Measurements from ENCODE around the gene OR2B6.

Gene OR2B6

DNA sequence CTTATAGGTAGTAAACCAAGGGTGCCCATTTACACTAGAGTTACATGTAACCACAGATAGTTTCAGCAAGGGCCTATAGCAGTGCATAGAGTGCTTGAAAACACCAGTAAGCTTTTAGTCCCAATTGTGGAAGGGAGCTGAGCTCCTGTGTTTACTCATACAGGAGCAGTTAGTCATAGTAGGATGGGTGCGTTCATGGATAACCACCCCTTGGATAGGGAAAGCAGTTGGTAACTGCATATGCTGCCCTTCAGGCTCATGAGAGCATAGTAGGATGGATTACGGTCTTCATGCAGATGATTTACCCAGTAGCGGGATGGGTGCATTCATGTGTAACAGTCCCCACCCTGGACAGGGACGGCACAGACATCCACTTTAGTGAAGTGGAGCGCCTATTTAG lies 45.1 kb downstream of the OR2B6 start:
- Histone ChIP-seq H3K4me2 (ENCODE audit: low read depth, low read length, poor library complexity, severe bottlenecking) (no peak overlapping the region), H3K79me2 (ENCODE audit: insufficient read depth, low read length) (no peaks in the 10 kb centered on the region), H3K4me3 (ENCODE audit: insufficient read depth, low read length, poor library complexity, severe bottlenecking) (no peak overlapping the region), H3K36me3 (ENCODE audit: low read length) (no peaks in the 10 kb centered on the region), H3K27ac (ENCODE audit: low read depth, low read length) (no peak overlapping the region), H3K9me2 (replicated peaks; ENCODE audit: insufficient read depth, low read length) (no peaks in the 10 kb centered on the region), H3F3A (ENCODE audit: insufficient read depth) (no peaks in the 10 kb centered on the region), H4K20me1 (ENCODE audit: low read depth, low read length) (no peaks in the 10 kb centered on the region), H3K27me3 (ENCODE audit: low read length) (no peaks in the 10 kb centered on the region), H3K9ac (ENCODE audit: low read length) (no peak overlapping the region), H2AFZ (ENCODE audit: low read depth, low read length, severe bottlenecking) (no peak overlapping the region), H3K9me3 (ENCODE audit: insufficient read depth, low read length) (no peaks in the 10 kb centered on the region)
- TF ChIP-seq, protein P1, sequence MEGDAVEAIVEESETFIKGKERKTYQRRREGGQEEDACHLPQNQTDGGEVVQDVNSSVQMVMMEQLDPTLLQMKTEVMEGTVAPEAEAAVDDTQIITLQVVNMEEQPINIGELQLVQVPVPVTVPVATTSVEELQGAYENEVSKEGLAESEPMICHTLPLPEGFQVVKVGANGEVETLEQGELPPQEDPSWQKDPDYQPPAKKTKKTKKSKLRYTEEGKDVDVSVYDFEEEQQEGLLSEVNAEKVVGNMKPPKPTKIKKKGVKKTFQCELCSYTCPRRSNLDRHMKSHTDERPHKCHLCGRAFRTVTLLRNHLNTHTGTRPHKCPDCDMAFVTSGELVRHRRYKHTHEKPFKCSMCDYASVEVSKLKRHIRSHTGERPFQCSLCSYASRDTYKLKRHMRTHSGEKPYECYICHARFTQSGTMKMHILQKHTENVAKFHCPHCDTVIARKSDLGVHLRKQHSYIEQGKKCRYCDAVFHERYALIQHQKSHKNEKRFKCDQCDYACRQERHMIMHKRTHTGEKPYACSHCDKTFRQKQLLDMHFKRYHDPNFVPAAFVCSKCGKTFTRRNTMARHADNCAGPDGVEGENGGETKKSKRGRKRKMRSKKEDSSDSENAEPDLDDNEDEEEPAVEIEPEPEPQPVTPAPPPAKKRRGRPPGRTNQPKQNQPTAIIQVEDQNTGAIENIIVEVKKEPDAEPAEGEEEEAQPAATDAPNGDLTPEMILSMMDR (IDR thresholded peaks at IDR 0.05; ENCODE audit: insufficient read depth, low read length, poor library complexity, severe bottlenecking) = no peak
- no peak for TF ChIP-seq EZH2phosphoT487 (conservative IDR thresholded peaks at IDR 0.05; ENCODE audit: low read length)

DNA sequence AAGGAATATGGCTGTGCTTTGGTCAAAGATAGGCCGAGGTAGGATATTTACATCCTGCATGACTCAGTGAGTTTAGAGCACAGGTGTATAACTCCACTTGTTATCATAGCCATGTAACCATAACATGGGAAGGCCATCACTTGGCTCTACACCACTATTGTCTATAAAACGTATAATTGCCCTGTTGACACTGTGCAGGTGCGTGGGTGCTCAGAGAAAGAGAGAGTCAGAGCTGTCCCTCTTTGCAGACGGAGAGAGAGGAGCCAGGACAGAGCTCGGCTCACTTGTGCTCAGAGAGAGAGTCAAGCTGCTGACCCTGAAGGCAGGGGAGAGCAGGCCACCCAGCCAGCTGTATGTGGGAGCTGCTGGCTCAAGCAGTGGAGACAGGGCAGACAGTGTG lies 46.0 kb downstream of the OR2B6 start:
- H3K9ac ChIP-seq (ENCODE audit: low read length) = no peak overlapping the region
- no peaks in the 10 kb centered on the region for H3K36me3 ChIP-seq (ENCODE audit: low read length)
- H4K20me1 ChIP-seq (ENCODE audit: low read depth, low read length) = no peaks in the 10 kb centered on the region
- no peaks in the 10 kb centered on the region for H3K9me3 ChIP-seq (ENCODE audit: insufficient read depth, low read length)
- H2AFZ ChIP-seq (ENCODE audit: low read depth, low read length, severe bottlenecking) = no peak overlapping the region
- no peak overlapping the region for H3K4me3 ChIP-seq (ENCODE audit: insufficient read depth, low read length, poor library complexity, severe bottlenecking)
- no peaks in the 10 kb centered on the region for H3K9me2 ChIP-seq (replicated peaks; ENCODE audit: insufficient read depth, low read length)
- TF ChIP-seq EZH2phosphoT487 (conservative IDR thresholded peaks at IDR 0.05; ENCODE audit: low read length) = no peak
- TF ChIP-seq, protein P1 (IDR thresholded peaks at IDR 0.05; ENCODE audit: insufficient read depth, low read length, poor library complexity, severe bottlenecking) = no peak
- H3K27ac ChIP-seq (ENCODE audit: low read depth, low read length) = no peak overlapping the region
- no peak overlapping the region for H3K4me2 ChIP-seq (ENCODE audit: low read depth, low read length, poor library complexity, severe bottlenecking)
- H3K27me3 ChIP-seq (ENCODE audit: low read length) = no peaks in the 10 kb centered on the region
- H3F3A ChIP-seq (ENCODE audit: insufficient read depth) = no peaks in the 10 kb centered on the region
- H3K79me2 ChIP-seq (ENCODE audit: insufficient read depth, low read length) = no peaks in the 10 kb centered on the region

GRCh38 chr6:28003661-28004060 lies 46.6 kb downstream of the OR2B6 start:
- H3K27me3 ChIP-seq (ENCODE audit: low read length) = no peaks in the 10 kb centered on the region
- TF ChIP-seq, protein P1 (IDR thresholded peaks at IDR 0.05; ENCODE audit: insufficient read depth, low read length, poor library complexity, severe bottlenecking) = no peak
- no peak for TF ChIP-seq EZH2phosphoT487 (conservative IDR thresholded peaks at IDR 0.05; ENCODE audit: low read length)
- H3K9me3 ChIP-seq (ENCODE audit: insufficient read depth, low read length) = no peaks in the 10 kb centered on the region

More at GRCh38 chr6:28003661-28004060, 46.6 kb downstream of the OR2B6 start:
- Histone ChIP-seq H3K27ac (ENCODE audit: low read depth, low read length) (no peak overlapping the region), H3K9me2 (replicated peaks; ENCODE audit: insufficient read depth, low read length) (no peaks in the 10 kb centered on the region), H3K36me3 (ENCODE audit: low read length) (no peaks in the 10 kb centered on the region), H3K79me2 (ENCODE audit: insufficient read depth, low read length) (no peaks in the 10 kb centered on the region), H3K4me3 (ENCODE audit: insufficient read depth, low read length, poor library complexity, severe bottlenecking) (no peak overlapping the region), H3F3A (ENCODE audit: insufficient read depth) (no peaks in the 10 kb centered on the region), H4K20me1 (ENCODE audit: low read depth, low read length) (no peaks in the 10 kb centered on the region), H3K9ac (ENCODE audit: low read length) (no peak overlapping the region), H3K4me2 (ENCODE audit: low read depth, low read length, poor library complexity, severe bottlenecking) (no peak overlapping the region), H2AFZ (ENCODE audit: low read depth, low read length, severe bottlenecking) (no peak overlapping the region)

Measured in SU-DHL-6 (cell line).